ENCODE results near the gene UBN2.

GRCh38 chr7:139231513-139232376 lies 708 bp downstream of the UBN2 start:
- TF ChIP-seq MAX (IDR thresholded peaks at IDR 0.05; ENCODE audit: low read depth, low read length) (no peak), EGR1 (IDR thresholded peaks at IDR 0.05; ENCODE audit: borderline replicate concordance in 1 of 2, low read depth in 2 of 2, low read length in 2 of 2) (no peak; a peak in 1 of 3 replicates), BCL11A (IDR thresholded peaks at IDR 0.05; ENCODE audit: low read depth, low read length) (no peak), HDAC6 (IDR thresholded peaks at IDR 0.05; ENCODE audit: unreplicated experiment) (no peak), SUZ12 (IDR thresholded peaks at IDR 0.05; ENCODE audit: unreplicated experiment) (no peak), POLR2A (IDR thresholded peaks at IDR 0.05; ENCODE audit: low read depth, low read length) (no peak), CHD2 (IDR thresholded peaks at IDR 0.05; ENCODE audit: borderline replicate concordance, low read depth, low read length) (no peak)
- TF ChIP-seq, protein P1, sequence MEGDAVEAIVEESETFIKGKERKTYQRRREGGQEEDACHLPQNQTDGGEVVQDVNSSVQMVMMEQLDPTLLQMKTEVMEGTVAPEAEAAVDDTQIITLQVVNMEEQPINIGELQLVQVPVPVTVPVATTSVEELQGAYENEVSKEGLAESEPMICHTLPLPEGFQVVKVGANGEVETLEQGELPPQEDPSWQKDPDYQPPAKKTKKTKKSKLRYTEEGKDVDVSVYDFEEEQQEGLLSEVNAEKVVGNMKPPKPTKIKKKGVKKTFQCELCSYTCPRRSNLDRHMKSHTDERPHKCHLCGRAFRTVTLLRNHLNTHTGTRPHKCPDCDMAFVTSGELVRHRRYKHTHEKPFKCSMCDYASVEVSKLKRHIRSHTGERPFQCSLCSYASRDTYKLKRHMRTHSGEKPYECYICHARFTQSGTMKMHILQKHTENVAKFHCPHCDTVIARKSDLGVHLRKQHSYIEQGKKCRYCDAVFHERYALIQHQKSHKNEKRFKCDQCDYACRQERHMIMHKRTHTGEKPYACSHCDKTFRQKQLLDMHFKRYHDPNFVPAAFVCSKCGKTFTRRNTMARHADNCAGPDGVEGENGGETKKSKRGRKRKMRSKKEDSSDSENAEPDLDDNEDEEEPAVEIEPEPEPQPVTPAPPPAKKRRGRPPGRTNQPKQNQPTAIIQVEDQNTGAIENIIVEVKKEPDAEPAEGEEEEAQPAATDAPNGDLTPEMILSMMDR (IDR thresholded peaks at IDR 0.05 in 2 of 3, conservative IDR thresholded peaks at IDR 0.05 in 1 of 3; ENCODE audit: control insufficient read depth in 2 of 3, extremely low read depth in 1 of 3, insufficient read depth in 1 of 3, low read depth in 3 of 3, low read length in 3 of 3), result no peak
- TF ChIP-seq, protein P2, sequence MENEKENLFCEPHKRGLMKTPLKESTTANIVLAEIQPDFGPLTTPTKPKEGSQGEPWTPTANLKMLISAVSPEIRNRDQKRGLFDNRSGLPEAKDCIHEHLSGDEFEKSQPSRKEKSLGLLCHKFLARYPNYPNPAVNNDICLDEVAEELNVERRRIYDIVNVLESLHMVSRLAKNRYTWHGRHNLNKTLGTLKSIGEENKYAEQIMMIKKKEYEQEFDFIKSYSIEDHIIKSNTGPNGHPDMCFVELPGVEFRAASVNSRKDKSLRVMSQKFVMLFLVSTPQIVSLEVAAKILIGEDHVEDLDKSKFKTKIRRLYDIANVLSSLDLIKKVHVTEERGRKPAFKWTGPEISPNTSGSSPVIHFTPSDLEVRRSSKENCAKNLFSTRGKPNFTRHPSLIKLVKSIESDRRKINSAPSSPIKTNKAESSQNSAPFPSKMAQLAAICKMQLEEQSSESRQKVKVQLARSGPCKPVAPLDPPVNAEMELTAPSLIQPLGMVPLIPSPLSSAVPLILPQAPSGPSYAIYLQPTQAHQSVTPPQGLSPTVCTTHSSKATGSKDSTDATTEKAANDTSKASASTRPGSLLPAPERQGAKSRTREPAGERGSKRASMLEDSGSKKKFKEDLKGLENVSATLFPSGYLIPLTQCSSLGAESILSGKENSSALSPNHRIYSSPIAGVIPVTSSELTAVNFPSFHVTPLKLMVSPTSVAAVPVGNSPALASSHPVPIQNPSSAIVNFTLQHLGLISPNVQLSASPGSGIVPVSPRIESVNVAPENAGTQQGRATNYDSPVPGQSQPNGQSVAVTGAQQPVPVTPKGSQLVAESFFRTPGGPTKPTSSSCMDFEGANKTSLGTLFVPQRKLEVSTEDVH (IDR thresholded peaks at IDR 0.05; ENCODE audit: low read depth, partially characterized antibody), result no peak
